Left ventricle myocardium superior (tissue), 1 donor: ENCODE measurements around the gene APOO. TPM values are rescaled to one million over a fixed set of nuclear protein-coding genes. Genes with fewer than 3 reads are reported as not detected.

Experiments
- total RNA-seq: library from RNA; stranded (reverse); fragmentation: NEBNext Ultra II Directional; extraction: Animal tissue kit (Norgen Biotek cat#: 25700); gene quantifications from one replicate; pipeline ENCODE4 v1.2.1, GENCODE V29; 2021
- donor health status: DM: no; HTN: yes; CAD: no; lungs with severe emphysema.

The APOO gene
- total RNA-seq, 1 donor from 2014 or later = 105 TPM

Other genes with a start within 250 kb of the APOO start
- gene PRDX4, start 240.4 kb downstream of the APOO start, total RNA-seq = 43.6 TPM
- 41.8 TPM for gene ACOT9, start 164.7 kb downstream of the APOO start, total RNA-seq
- 145 TPM for gene SAT1, start 124.8 kb downstream of the APOO start, total RNA-seq
- gene CXorf58, start 68 bp upstream of the APOO start, total RNA-seq = not detected
- gene KLHL15, start 119.2 kb upstream of the APOO start, total RNA-seq = 6.5 TPM
- gene EIF2S3, start 147.0 kb upstream of the APOO start, total RNA-seq = 76.8 TPM
- gene ZFX, start 241.8 kb upstream of the APOO start, total RNA-seq = 35.3 TPM